Activated T-cell treated with anti-CD3 and anti-CD28 coated beads for 1 hour (primary cell): ENCODE results near the gene ZNF521.

Experiments
- DNase-seq: peaks from one replicate; pipeline ENCODE4 v3.0.0-alpha.2; 2020; ENCODE audit warnings: low read depth

Gene ZNF521

DNA sequence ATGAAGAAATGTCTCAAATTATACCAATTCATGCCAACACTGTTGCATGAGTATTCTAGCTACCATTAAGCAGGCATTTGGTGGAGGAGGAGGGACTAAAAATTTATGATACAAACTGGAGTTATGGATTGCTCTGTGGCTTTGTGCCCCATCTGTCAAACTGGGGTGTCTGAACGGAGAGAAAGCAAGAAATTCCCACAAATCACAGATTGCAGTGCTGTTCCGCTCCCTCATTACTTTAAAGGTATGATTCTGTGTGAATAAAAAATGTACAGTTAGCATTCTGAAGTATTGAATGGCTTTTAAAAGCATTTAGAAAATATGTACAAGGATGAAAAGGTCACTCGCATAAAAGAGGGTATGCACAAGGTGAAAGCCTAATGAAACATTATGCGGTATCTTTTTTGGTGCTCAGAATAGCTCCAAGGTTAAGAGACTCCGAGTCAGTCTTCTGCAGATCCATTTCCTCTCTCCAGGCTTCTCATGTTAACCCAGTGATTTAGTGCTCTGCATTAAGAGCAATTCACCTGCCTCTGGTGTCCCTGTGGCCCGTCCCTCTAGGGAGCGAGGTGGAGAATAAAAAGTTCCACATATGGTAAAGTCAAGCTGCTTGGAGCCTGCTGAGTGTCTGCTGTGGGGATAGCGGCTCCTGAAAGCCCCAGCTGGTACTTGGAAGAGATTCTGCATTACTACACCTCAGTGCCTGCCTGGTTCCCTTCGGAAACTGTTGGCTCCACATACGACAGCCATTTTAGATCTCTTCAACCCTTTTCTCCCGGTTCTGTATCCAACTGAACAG is 184.2 kb downstream of the ZNF521 start:
- no peak for DNase-seq

DNA sequence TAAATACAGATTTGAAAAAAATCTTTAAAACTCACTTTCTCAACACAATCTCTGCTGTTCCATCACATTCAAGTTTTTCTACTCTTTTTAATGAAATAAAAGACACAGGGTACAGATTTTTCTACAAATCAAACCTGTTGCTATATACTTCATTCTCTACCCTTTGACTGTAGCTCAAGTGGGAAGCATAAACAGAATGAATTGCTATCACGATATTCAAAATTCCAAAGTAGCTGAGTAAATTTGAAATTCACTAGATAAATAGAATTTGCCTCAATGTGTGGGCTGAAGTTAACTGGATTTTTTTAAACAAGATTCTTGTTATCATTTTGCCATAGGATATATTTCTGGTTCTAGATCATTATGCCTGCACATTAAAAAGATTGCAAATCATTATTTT is 185.9 kb downstream of the ZNF521 start:
- DNase-seq = no peak

DNA sequence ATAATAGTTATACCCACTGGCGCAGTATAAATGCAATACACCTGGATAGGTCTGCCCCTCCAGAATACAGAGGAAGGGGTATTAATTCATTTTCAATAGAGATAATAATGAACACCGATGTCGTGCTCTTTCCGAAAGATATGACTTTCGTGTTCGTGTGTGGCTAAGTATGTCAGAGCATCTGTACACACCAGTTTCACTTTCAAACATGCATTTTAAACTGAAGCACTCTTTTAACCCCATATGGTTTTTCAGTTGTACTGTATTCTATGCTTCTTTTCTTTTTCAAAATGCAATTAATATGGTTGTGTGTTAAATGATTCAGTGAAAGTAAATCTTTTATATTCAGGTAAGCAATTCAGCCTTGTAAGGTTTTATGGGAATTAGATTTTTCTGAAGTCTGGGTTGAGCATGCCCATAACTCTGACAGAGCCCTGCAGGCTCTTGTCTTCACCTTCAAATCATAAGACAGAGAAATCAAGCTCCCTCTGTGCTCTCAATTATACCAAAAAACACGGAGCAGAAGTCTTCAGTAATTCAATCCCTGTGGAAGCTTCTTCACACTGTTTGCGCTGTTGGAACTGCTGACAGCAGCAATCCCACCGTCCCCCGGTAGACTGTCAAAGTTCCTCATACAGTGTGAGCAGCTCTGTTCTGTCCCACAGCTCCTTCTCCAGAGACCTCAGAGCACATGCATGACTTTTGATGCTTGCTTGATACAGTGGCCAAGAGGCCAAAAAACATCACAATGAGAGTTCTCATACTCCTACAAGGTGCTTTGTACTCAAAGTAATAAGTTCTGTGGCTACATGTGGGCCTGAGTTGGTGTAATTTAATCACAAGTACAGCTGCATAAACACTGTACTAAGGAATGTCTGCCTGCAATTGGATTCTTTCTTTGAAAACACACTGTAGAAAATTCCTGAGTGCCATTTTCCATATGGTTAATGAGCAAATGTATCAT is 186.8 kb downstream of the ZNF521 start:
- DNase-seq = no peak

- DNase-seq = no peak
These were observed 187.6 kb downstream of the ZNF521 start for GRCh38 chr18:25164211-25164847.

DNA sequence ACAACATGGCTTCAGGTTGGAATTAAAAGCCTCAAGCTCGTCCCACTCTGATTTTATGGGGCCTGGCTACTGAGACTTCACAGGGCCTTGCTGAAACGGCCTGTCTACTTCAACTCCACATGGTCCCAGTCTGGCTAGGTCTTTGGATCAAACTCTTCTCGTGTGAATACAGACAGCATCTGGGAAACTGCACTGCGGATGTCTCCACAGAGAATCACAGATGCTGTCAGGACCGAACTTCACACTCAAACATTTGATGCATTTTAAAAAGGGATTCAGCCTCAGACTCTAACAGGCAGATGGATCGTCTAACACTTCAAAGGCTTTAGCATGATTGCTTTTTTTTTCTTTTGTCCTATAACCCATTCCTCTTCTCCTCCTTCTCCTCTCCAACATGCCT is 198.5 kb downstream of the ZNF521 start:
- no peak for DNase-seq

- no peak for DNase-seq
These were observed 204.0 kb downstream of the ZNF521 start for GRCh38 chr18:25147877-25148488.

DNA sequence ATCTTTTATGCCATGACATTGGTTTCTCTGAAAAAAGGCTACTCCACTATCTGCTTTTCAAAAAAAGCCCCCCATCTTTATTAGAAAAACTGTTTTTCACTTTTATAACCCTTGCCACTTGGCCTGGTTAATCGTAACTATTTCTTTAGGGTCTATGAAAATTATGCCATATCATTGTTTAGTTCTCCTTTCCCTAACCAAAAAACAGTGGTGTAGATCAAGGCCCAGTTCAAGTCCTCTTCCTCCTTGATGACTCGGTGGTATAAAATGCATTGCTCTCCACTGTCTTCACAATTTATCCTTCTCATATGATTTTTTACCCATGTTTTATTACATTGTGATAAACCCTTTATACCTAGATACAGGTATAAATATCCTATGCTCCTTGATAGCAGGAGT is 205.5 kb downstream of the ZNF521 start:
- DNase-seq = no peak

- DNase-seq = no peak
These were observed 206.0 kb downstream of the ZNF521 start for GRCh38 chr18:25145731-25146511.

GRCh38 chr18:25144820-25145219 is 207.1 kb downstream of the ZNF521 start:
- no peak for DNase-seq

DNA sequence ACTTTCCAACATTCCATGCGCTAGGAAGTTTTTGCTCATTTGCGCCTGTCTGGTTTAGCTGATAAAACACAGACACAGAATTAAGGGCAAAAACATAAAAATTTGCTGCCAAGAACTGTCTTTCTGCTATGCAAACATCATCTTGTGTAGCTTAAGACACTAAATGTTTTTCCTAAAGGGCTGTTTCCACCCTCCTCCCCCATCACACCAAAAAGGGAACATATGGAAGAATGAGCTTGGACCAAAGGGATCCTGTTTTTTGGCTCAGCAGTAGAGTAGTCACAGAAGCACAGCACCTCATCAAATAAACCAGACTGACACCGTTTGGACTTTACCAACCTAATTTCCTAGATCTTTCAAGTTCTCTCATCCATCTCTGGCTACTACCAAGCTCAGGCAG is 210.1 kb downstream of the ZNF521 start:
- DNase-seq = no peak

- no peak for DNase-seq
These were observed 210.6 kb downstream of the ZNF521 start for GRCh38 chr18:25141399-25141798.

DNA sequence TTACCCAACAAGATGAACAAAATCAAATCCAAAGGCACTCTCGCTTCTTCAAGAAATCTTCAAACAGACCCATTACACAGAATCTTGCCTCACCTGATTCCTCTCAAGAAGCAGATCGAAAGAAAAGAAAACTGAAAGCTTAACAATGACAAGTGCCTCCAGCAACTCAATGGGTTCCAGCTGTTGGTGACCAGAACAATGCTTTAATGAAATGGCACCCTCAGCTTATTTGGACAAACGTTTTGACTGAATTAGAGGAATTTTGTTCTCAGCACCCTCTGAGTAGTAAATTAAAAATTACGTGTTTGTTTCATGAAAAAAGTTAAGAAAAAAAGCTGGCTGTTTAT is 211.0 kb downstream of the ZNF521 start:
- DNase-seq = no peak

- no peak for DNase-seq
These were observed 211.6 kb downstream of the ZNF521 start for GRCh38 chr18:25140124-25140961.

GRCh38 chr18:25137197-25137472 is 214.8 kb downstream of the ZNF521 start:
- no peak for DNase-seq

- no peak for DNase-seq
These were observed 215.4 kb downstream of the ZNF521 start for GRCh38 chr18:25136416-25137196.

- DNase-seq = no peak
These were observed 217.1 kb downstream of the ZNF521 start for GRCh38 chr18:25134861-25135260.

GRCh38 chr18:25133879-25134278 is 218.1 kb downstream of the ZNF521 start:
- no peak for DNase-seq

- DNase-seq = no peak
These were observed 219.0 kb downstream of the ZNF521 start for GRCh38 chr18:25132786-25133496.

DNA sequence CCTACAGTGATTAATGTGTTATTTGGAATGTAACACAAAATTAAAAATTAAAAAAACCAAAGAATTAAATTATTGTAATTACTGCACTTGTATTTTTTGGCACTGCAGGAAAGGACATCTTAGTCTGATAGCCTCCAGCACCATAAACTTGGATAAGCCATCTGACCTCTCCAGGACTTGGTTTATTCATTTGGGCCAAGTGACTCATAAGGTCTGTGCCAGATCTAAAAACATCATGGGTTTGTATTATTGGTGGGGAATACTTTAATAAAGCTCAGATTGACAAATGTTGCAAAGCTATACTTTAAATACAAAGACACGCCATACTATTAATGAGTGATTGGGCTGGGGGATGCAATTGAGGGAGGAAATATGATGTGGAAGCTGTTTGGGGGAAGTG is 225.2 kb downstream of the ZNF521 start:
- no peak for DNase-seq
